ENCODE results near the gene VSTM2B. TPM values are rescaled to one million over a fixed set of nuclear protein-coding genes. Genes with fewer than 3 reads are reported as not detected.

VSTM2B gene
- total RNA-seq, 2 donors from 2014 or later = not detected

DNA sequence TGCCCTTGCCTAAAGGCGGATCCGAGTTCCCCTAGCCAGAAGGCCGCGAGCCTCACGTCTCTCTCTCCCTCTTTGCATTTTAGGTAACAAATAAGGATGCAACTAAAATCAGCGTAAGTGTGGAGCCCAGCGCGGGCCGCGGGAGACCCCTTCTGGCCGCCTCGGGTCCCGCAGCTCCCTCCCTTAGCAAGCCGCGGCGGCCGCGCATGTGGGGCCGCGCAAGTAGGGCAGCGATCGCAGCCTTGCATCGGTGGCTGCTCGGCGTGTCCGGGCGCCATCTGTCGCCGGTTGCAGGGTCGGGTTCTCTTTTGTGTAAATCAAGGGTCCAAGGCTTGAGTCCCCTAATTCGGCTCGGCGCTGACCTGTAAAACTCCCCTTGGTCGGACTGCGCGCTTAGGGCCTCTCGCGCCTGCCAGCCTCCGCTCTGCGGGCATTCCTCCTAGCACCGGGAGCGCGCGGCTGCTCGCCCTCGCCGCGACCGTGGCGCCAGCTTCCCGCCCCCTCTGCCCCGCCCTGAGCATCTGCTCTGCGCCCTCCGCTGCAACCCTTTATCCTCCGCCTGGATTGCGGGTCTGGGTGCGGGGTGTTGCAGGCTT, 2.7 kb downstream of the VSTM2B start:
- Mint-ChIP-seq H3K27me3 (peaks cover 47% of the 10 kb centered on the region), H3K27ac (no peak overlapping the region), H3K36me3 (ENCODE audit: low read depth) (peaks cover 16% of the 10 kb centered on the region), H3K4me1 (peaks cover 6% of the 10 kb centered on the region), H3K4me3 (peak overlapping the region; percentile 73), H3K9me3 (no peaks in the 10 kb centered on the region)
- ATAC-seq (replicated peaks) = peak; percentile 84

DNA sequence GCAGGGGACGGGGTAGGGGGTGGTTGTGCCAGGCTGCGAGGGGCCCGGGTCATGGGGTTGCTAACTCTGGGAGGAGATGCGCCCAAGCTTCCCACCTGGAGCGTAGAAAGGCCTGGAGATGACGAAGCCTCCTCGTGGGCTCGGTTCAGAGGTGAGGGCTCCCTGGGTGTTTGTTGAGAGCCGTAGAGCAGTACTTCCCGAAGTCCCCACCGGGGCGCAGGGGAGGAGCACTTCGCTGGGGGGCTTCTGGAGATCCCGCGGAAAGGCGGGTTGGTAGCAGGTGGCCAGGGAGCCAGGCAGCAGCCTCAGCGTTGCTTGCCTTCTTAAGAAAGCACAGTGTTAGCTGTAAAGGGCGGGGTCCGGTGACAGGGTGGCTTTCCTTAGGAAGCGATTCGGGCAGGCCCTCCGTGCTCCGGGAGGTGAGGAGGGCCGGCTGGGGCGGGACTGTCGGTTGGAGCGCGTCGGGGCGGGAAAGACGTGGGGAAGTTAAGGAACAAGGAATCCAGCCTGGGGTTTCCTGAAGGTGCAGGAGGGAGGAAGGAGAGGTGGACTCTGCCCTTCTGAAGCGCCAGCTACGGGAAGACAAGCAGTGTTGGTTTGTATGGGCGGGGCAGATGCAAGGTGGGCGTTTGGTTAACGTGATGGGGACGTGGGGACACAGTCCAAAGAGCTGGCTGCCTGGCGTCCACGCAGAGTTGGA, 3.3 kb downstream of the VSTM2B start:
- ATAC-seq (replicated peaks) = no peak
- peaks cover 16% of the 10 kb centered on the region for H3K36me3 Mint-ChIP-seq (ENCODE audit: low read depth)
- H3K4me3 Mint-ChIP-seq = peak overlapping the region; percentile 73
- no peaks in the 10 kb centered on the region for H3K9me3 Mint-ChIP-seq
- H3K4me1 Mint-ChIP-seq = peaks cover 6% of the 10 kb centered on the region
- no peak overlapping the region for H3K27ac Mint-ChIP-seq
- H3K27me3 Mint-ChIP-seq = peaks cover 47% of the 10 kb centered on the region

DNA sequence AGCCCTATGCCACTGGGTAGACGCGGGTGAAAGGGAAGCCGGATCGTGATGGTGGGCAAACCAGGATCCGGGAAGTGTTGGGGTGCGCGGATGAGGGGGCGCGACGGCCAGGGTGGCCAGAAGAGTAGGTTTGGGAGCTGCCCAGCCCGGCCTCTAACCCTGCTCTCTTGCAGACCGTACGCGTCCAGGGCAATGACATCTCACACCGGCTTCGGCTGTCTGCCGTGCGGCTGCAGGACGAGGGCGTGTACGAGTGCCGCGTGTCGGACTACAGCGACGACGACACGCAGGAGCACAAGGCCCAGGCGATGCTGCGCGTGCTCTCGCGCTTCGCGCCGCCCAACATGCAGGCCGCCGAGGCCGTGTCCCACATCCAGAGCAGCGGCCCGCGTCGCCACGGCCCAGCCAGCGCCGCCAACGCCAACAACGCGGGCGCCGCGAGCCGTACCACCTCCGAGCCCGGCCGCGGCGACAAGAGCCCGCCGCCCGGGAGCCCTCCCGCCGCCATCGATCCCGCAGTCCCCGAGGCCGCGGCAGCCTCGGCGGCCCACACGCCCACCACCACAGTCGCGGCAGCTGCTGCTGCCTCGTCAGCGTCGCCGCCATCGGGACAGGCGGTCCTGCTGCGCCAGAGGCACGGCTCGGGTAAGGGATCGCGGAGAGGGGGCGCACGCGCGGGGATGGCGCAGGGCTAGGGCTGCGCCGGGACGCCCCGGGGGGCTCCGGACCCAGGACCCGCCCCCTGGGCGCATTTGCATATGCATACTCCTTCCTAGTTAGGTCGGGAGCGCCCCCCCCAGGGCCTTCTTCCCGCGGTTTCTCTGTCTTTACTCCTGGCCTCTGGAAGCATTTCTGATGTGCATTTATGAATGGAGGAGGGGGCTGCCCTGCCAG, 4.1 kb downstream of the VSTM2B start:
- ATAC-seq (replicated peaks) = no peak
- H3K27me3 Mint-ChIP-seq = peaks cover 46% of the 10 kb centered on the region
- H3K4me3 Mint-ChIP-seq = peak overlapping the region; percentile 73
- H3K9me3 Mint-ChIP-seq = no peaks in the 10 kb centered on the region
- peaks cover 16% of the 10 kb centered on the region for H3K36me3 Mint-ChIP-seq (ENCODE audit: low read depth)
- H3K27ac Mint-ChIP-seq = no peak overlapping the region
- H3K4me1 Mint-ChIP-seq = peaks cover 6% of the 10 kb centered on the region

DNA sequence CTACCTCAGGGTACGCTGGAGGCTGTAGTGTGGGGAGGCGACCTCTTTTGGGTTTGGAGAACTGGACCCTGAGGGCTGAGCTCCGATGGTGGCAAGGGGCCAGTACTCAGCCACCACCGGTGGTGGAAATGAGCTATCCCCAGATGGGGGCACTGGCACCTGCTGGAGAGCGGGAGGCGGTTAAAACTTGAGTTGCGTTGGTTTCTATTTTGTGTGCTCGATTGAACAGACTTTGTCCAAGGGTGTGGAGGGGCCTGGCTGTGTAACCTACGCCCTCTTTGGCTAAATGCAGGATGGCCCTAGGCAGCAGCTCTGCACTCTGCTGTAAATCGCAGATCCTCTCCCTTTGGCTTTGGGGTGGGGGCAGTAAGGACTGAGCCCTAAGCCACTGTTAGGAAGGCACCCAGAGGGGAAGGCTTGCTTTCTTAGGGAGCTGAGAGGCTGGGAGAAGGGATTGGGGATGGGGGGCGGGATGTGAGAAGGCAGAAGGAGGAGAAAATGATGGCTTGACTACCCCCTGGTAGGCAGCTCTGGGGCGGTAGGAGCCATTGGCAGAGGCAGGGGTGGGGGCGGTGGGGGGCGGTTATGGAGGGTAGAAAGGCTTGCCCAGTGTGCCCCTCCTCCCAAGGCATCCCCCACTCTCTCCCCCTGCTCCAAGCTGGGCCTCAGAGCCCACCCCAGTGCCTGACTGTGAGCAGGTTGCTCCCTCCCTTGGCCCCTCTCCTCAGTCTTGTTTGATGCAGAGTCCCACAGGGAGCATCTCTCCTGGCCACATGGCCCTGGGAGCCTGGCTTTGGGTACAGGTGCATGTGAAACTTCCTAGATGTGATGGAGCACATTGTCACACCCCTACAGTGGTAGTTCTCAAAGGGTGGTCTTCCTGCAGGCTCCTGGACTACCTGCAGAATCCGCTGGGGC, 5.0 kb downstream of the VSTM2B start:
- Mint-ChIP-seq H3K27me3 (peaks cover 46% of the 10 kb centered on the region), H3K4me1 (peaks cover 6% of the 10 kb centered on the region), H3K36me3 (ENCODE audit: low read depth) (peaks cover 16% of the 10 kb centered on the region), H3K9me3 (no peaks in the 10 kb centered on the region), H3K4me3 (no peak overlapping the region), H3K27ac (no peak overlapping the region)
- no peak for ATAC-seq (replicated peaks)

DNA sequence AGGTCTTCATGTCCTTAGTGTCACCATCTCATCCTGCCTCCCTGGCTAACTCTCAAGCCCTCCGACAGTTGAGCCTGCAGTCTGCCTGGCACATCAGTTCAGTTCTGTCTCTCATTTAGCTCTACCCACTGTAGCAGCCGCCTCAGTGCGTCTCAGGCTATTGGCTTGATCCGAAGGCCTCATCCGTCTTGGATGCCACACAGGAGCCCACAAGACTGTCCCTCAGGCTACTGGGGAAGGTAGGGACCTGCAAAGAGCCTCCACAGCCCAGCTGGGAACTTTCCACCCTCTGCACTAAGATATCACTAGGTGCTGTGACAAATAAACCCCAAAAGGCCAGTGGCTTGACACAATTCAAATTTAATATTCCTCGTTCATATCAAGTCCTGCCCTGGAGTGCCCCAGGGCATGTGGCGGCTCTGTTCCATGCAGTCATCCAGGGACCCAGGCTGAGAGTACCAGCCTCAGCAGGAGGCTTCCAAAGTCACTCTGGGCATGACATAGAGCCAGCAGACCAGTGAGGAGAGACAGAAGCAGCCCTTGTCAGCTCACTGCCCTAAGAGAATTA, 5.7 kb downstream of the VSTM2B start:
- no peak overlapping the region for H3K4me3 Mint-ChIP-seq
- no peaks in the 10 kb centered on the region for H3K9me3 Mint-ChIP-seq
- ATAC-seq (replicated peaks) = no peak
- H3K4me1 Mint-ChIP-seq = peaks cover 6% of the 10 kb centered on the region
- peaks cover 46% of the 10 kb centered on the region for H3K27me3 Mint-ChIP-seq
- H3K27ac Mint-ChIP-seq = no peak overlapping the region
- peaks cover 16% of the 10 kb centered on the region for H3K36me3 Mint-ChIP-seq (ENCODE audit: low read depth)

DNA sequence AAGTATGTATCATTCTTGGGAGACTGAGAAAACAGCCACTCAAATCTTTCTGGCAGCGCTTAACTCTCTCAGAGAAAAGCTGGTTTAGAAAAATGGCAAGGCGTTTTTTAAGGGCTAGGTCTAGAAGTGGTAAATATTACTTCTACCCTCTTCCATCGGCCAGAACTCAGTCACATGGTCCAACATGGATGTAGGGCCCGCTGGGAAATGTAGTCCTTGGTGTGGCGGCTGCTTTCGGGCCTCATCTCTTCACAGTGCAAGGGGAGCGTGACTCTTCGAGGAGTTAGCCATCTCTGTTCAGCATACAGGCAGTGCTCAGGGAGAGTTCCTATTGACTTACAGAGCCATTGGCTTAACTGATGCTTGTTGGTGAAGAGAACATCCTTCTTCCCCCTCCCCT, 6.3 kb downstream of the VSTM2B start:
- Mint-ChIP-seq H3K36me3 (ENCODE audit: low read depth) (peaks cover 16% of the 10 kb centered on the region), H3K9me3 (no peaks in the 10 kb centered on the region), H3K27ac (no peak overlapping the region), H3K4me3 (no peak overlapping the region), H3K27me3 (peaks cover 46% of the 10 kb centered on the region), H3K4me1 (peaks cover 6% of the 10 kb centered on the region)
- ATAC-seq (replicated peaks) = no peak

DNA sequence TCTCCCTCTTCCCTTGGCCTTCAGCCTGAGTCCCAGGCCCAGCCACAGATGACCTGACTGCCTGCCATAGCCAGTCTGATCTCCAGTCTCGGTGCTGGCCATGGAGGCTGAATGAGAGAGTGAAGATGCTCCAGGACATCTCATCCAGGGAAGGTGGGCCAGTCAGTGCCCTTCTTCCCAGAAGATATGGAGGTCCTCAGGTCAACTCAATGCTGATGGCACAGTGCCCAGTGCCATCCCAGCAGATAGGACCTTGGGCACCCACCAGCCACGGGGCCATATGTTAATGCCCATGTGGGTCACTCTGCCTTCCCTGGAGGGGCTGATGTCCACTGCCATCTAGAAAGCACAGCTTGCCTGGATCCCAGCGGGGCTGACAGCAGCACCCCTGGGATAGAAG, 7.2 kb downstream of the VSTM2B start:
- H3K27me3 Mint-ChIP-seq = peaks cover 42% of the 10 kb centered on the region
- H3K4me3 Mint-ChIP-seq = no peak overlapping the region
- no peak for ATAC-seq (replicated peaks)
- peaks cover 10% of the 10 kb centered on the region for H3K36me3 Mint-ChIP-seq (ENCODE audit: low read depth)
- H3K27ac Mint-ChIP-seq = no peak overlapping the region
- H3K9me3 Mint-ChIP-seq = no peaks in the 10 kb centered on the region
- H3K4me1 Mint-ChIP-seq = peaks cover 1% of the 10 kb centered on the region

DNA sequence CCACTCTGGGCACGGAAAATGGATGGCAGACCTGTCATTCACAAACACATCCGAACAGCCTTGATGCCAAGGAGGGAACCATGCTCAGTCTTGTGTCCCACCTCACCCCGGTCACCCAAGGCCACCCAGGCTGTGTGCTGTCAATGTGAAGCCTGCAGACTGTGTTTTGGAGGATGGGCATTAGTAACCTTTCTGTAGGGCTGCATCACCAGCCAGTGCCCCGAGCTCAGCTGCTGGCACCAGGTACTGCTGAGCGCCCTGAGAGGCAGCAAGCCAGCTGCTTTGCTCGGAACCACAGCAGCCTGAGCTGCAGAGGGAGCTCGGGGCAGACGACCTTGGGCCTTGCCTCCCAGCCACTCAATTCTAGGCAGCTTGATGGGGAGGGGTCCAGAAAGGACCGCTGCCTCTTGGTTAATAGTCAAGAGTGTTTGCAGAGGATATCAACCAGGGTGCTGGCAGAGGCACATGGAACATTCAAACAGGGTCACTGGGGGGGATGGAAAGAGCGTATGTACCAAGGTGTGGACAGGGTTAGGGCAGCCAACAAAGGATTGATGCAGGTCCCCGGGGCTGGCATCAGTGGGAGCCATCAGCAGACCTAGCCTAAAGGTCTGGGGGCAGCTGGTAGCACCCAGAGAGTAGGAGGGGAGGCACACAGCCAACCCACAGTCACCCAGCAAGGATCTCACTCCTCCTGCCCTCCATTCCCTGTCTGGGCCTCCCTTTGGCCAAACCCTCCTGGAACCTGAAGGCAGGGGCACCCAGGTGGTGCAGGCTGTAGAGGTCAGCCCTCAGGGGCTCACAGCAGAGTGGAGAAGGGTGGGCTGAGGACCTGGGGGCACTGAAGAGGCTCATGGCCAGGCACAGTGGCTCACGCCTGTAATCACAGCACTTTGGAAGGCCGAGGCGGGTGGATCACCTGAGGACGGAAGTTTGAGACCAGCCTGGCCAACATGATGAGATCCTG, 8.1 kb downstream of the VSTM2B start:
- Mint-ChIP-seq H3K9me3 (no peaks in the 10 kb centered on the region), H3K27me3 (peaks cover 43% of the 10 kb centered on the region), H3K27ac (no peak overlapping the region), H3K4me3 (no peak overlapping the region), H3K36me3 (ENCODE audit: low read depth) (peaks cover 6% of the 10 kb centered on the region), H3K4me1 (no peaks in the 10 kb centered on the region)
- ATAC-seq (replicated peaks) = no peak

DNA sequence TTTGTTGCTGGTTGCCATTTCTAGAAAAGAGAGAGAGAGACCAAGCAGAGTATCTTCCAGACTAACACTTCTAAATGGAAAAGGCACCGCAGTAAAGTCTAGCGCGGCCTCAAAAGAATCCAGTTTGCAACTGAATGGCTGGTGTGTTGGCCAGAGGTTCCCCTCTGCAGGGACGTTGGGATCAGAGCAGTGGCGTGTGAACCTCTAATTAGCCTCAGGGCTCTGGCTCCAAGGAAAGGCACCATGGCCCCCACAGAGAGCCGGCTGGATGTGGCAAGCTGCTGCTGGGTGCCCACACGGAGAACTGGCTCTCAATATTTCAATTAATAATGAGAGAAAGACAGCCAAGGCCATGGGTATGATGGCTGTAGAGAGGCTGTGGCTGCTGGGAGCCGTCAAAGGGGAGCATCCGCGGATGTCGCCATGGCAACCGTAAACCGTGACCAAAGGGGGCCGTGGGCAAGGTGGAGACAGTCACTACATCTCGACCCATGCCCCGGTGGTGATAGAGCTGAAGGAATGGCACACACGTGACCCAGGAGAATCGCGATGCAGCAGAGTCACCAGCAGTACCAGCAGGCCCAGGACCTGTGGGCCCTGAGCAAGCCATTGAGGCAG, 9.5 kb downstream of the VSTM2B start:
- ATAC-seq (replicated peaks) = no peak
- Mint-ChIP-seq H3K4me1 (no peaks in the 10 kb centered on the region), H3K4me3 (no peak overlapping the region), H3K36me3 (ENCODE audit: low read depth) (no peaks in the 10 kb centered on the region), H3K27me3 (peaks cover 35% of the 10 kb centered on the region), H3K27ac (no peak overlapping the region), H3K9me3 (no peaks in the 10 kb centered on the region)

DNA sequence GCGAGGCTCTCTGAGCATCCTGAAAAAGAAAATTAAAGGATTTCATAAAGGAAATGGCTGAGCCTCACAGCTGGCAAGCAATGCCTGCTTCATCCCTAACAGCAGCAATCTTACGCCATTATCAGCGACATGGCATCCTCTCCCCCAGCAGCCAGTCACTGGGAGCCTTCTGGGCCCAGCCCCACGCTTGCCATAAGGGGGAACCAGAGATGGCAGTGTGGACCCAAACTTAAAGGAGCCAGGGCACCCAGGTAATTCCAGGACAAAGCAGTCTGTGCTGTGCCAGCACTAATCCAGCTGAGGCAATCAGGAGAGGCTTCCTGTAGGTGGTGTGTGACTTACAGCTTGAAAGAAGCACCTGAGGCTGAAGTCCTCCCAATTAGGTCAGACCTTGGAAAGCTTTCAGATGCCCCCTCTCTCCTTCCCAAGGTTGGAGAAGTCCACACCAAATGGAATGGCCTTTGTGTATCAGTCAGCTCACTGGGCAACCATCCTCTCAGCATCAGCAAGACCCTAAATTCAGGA, 10.3 kb downstream of the VSTM2B start:
- no peaks in the 10 kb centered on the region for H3K9me3 Mint-ChIP-seq
- no peaks in the 10 kb centered on the region for H3K36me3 Mint-ChIP-seq (ENCODE audit: low read depth)
- H3K4me3 Mint-ChIP-seq = no peak overlapping the region
- no peak overlapping the region for H3K27ac Mint-ChIP-seq
- H3K4me1 Mint-ChIP-seq = no peaks in the 10 kb centered on the region
- peaks cover 31% of the 10 kb centered on the region for H3K27me3 Mint-ChIP-seq
- ATAC-seq (replicated peaks) = no peak

DNA sequence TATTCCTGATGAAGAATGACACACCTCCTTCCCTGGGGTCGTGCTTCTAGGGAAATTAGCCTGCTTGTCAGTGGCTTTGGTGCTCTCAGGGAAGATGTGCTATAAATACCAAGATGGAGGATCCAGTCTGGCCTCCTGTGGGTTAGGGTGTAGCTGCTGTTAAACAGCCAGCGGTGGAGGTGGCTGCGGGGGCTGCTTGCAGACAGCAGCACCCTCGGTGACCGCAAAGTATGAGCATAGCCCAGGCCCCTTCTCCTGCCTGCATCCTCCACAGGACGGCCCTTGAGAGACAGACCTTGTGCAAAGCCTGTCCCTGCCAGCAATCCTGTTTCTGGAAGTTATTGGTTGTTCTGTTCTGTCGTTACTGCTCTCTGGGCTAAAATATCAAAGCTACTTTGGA, 11.4 kb downstream of the VSTM2B start:
- no peaks in the 10 kb centered on the region for H3K4me1 Mint-ChIP-seq
- H3K27ac Mint-ChIP-seq = no peak overlapping the region
- H3K36me3 Mint-ChIP-seq (ENCODE audit: low read depth) = no peaks in the 10 kb centered on the region
- peaks cover 22% of the 10 kb centered on the region for H3K27me3 Mint-ChIP-seq
- H3K9me3 Mint-ChIP-seq = no peaks in the 10 kb centered on the region
- ATAC-seq (replicated peaks) = no peak
- no peak overlapping the region for H3K4me3 Mint-ChIP-seq

DNA sequence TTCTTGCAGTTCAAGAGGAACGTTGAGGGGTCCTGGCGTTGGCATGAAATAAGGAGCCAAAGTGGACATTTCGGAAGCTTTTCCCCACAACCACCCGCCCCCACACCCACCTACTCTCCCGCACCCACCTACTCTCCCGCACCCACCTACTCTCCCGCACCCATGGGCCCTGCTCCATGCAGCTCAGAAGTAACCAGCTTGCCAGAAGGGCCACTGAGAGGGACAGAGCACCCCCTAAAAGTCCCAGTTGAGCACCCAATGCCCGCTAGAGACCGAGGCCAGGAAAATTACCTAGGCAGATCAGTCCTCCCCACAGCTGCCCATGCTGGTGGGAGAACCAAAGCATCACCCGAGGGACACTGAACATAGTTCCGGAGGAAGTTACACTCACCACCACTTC, 11.8 kb downstream of the VSTM2B start:
- Mint-ChIP-seq H3K27ac (no peak overlapping the region), H3K4me1 (no peaks in the 10 kb centered on the region), H3K9me3 (no peaks in the 10 kb centered on the region), H3K4me3 (no peak overlapping the region), H3K36me3 (ENCODE audit: low read depth) (no peaks in the 10 kb centered on the region), H3K27me3 (peaks cover 18% of the 10 kb centered on the region)
- ATAC-seq (replicated peaks) = no peak
